GM15510 (cell line): ENCODE results near the gene SMR3B.

Experiments
- POLR2A ChIP-seq: IDR thresholded peaks from 3 replicates; pipeline ENCODE4 v1.6.1; 2011; ENCODE audit warnings: borderline replicate concordance; ENCODE audit not compliant: insufficient read length; ENCODE audit errors: extremely low read depth

Gene SMR3B

GRCh38 chr4:70399319-70399718 is 16.4 kb downstream of the SMR3B start:
- no peak for TF ChIP-seq POLR2A

- TF ChIP-seq POLR2A = no peak
Observed at GRCh38 chr4:70402762-70403161, 19.8 kb downstream of the SMR3B start.

DNA sequence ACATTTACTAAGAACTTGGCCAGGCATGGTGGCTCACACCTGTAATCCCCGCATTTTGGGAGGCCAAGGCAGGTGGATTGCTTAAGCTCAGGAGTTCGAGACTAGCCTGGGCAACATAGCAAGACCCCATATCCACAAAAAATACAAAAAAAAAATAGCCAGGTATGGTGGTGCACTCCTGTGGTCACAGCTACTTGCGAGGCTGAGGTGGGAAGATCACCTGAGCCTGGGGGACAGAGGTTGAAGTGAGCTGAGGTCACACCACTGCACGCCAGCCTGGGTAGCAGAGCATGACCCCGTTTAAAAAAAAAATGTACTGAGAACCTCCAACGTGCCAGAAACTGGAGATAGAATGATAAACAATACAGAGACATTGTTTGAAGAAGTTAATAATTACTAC is 22.8 kb downstream of the SMR3B start:
- no peak for TF ChIP-seq POLR2A

DNA sequence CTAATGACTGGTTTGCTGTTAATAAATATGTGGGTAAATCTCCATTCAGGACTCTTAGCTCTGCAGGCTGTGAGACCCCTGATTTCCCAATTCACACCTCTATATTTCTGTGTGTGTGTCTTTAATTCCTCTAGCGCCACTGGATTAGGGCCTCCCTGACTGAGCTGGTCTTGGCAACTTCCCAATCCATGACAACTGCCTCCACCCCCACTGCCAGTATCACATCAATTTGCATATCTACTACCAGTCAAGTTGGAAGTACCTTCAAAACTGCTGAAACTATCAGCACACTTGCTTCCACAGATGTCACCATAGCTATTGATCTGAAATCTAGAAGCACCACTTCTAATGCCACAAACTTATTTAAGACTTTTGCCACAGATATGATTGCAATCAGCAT is 42.4 kb downstream of the SMR3B start:
- no peak for TF ChIP-seq POLR2A

DNA sequence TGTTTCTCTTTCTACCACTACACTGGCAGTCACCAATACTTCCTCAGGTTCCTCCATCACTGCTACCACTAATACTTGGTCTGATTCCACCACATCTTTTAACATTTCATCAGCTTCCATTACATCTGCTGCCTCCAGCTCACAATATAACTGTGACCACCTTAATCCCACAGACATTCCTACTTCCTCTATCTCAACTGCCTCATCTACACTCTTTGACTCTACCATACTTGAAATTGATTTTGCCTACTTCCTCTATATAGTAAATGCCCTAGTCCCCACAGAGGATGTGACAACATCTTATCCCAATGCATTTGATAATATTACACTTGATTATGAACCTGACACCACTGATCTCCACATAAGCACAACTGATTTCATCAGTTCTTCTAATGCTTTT is 43.9 kb downstream of the SMR3B start:
- TF ChIP-seq POLR2A = no peak

GRCh38 chr4:70437197-70437596 is 54.3 kb downstream of the SMR3B start:
- no peak for TF ChIP-seq POLR2A
